GM18870 (cell line): Measurements from ENCODE around the gene LSM2.

Experiments used
- ATAC-seq: cut with Tn5 transposase; IDR thresholded peaks from one replicate; pipeline ENCODE4 v1.9.1; 2021; ENCODE audit warnings: moderate library complexity; ENCODE audit not compliant: unreplicated experiment

LSM2 gene

DNA sequence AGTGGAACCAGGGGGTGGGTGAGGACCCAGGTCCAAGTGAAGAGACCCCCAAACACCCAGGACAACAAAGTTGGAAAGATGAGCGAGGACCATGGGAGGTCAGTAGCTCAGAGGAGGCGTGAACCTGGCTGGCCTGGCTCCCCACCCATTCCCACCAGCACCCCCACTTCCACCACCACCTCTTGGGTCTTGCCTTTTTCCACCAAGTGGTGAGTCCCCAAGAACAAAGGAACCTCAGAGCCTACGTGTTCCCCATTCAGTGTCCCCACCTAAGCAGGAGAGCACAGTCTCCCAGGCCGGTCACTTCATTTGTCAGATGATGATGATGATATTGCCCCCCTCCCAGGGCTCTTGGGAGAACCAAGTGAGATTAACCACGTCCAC is 29.1 kb downstream of the LSM2 start:
- no peak for ATAC-seq

DNA sequence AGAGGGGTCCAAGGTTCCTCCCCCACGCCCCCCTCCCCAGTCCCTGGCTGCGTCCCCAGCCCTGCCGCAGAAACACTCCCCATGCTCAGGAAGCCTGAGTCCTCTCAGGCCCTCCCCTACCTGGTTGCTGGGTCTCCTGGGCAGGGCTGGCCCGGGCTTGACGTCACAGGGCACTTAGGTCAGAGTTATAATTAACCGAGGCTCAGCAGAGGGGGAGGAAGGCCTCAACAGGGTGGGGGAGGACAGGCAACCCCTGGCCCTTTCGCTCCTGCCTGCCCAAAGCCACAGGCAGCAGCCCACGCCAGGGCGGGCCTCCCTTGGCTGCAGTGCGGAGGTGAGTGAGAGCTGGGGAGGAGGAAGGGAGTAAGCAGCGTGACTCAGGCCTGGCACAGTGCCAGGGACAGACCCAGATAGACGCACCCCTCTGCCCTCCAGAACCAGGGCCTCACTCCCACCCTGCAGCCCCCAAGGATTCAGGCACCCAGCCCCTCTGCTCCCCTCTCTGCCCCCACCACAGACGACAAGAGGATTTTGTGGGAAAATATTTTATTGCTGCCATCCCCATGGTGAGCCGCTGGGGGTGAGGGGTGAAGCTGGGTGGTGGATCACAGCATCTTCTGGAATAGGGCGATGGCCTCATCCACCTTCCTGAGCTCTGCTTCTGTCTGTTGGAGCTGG is 29.6 kb downstream of the LSM2 start, which contains the start of gene VWA7:
Gene VWA7, minus strand, starts transcription at position 340 of the 678 bp plus-strand sequence. CDS start 549 bp downstream, outside the sequence.
- no peak for ATAC-seq

DNA sequence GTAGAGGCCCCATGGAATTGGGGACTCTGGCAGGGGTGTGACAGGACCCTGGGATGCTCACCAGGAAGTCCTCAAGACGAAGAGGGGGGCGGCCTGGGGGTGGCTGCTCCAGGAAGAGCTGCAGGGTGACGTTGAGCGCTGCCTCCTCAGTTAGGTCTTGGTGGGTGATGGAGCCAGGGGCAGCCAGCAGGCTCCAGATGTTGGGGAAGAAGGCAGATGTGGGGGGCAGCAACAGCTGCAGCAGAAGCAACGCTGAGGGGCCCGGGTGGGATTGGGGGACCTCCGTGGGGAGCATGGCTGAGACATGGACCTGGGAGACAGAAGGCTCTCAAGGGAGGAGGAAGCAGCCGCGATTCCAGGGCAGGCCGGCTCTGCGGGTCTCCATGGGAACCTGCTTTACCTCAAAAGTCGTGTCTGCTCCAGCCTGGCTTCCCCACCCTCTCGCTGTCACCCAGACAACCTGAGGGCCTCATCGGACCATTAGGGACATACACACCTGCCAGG is 30.2 kb downstream of the LSM2 start:
- ATAC-seq: no peak

DNA sequence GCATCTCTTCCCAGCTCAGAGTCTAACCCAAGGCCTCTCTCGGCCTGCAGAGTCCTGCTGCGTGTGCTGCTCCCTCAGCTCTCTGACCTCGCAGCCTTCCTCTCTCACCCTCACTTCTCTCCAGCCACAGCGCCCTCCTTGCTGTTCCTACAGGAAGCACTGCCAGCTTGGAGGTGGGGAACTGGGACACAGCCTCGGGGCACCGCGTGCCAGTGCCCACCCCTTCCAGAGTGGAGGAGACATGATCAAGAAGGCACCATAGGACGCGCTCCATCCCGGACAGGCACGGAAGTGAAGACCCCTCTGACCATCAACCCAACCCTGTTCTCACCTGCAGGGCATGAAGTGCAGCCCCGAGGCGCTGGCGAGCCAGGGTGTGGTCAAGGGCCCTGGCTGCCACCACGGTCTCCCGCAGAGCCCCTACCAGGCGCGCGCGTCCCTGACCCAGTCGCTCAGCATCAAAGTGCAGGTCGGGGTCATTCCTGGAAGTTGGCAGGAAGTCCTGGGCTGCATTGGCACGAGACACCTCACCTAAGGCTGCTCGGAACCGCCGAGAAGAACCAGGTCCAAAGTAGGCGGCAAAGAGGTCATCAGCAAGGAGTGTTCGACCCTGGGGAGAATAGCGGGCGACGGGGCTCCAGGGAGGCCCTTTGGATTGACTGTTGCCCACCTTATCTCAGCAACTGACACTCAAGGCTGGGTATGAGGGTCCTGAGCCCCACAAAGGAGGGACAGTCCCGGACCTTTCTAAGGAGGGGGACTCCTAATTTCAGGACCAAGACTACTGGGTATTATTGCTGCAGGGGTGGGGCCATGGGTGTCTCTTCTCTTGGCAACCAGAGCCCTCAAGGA is 30.9 kb downstream of the LSM2 start:
- ATAC-seq: no peak

- ATAC-seq: no peak
These were observed 31.6 kb downstream of the LSM2 start for GRCh38 chr6:31775184-31775583.

GRCh38 chr6:31771992-31772358 is 34.8 kb downstream of the LSM2 start:
- no peak for ATAC-seq

DNA sequence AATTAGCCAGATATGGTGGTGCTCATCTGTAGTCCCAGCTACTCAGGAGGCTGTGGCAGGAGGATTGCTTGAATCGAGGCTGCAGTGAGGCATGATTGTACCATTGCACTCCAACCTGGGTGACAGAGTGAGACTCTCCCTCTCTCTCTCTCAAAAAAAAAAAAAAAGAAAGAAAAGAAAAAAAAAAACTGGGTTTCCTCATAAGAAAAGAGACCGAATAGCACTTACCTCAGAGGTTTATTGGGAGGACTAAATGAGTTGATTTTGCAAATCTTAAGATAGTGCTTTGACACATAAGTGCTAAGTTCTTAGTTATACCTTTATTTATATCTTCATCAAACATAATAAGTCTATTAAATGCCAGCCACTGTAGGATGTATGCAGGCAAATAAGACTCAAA is 35.9 kb downstream of the LSM2 start:
- no peak for ATAC-seq

- ATAC-seq: no peak
These were observed 36.9 kb downstream of the LSM2 start for GRCh38 chr6:31769684-31770371.

- no peak for ATAC-seq
These were observed 38.2 kb downstream of the LSM2 start for GRCh38 chr6:31768363-31769257.

- ATAC-seq: no peak
These were observed 39.6 kb downstream of the LSM2 start for GRCh38 chr6:31767096-31767645.

- no peak for ATAC-seq
These were observed 40.6 kb downstream of the LSM2 start for GRCh38 chr6:31765910-31766794.

DNA sequence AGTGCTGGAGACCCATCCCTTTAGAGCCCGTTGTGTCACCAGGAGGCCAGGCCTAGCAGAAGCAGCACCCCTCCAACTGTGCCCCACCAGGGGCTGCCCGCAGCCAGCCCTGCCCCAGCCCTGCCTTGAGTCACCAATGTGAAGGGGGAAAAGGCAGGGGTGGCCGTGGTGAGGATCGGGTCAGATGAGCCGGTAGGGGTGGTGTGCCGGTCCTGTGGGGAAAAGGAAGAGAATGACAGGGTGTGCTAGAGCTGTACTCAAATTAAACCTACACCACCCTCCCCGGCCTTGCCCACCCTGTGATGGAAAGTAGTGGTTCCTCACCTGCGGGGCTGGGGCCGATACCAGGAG is 41.2 kb downstream of the LSM2 start:
- ATAC-seq: no peak

DNA sequence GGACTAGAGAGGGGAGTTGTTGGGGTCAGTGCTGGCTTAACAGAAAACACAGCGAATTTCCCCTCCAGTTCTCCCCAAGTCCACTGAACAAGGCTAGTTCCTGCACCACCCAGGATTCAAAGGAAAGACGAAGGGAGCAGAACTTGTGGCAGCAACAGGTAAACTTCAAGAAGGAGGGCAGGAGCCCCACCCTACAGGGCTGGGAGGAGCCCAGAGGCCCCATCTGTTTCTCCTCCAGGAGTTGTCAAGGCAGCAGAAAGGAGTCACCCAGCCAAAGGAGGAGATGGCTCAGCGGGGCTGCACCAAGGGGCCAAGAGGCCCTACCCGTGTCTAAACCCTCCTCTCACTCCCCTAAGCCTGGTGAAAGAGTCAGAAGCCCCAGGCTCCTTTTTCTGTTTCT is 42.6 kb downstream of the LSM2 start:
- no peak for ATAC-seq

DNA sequence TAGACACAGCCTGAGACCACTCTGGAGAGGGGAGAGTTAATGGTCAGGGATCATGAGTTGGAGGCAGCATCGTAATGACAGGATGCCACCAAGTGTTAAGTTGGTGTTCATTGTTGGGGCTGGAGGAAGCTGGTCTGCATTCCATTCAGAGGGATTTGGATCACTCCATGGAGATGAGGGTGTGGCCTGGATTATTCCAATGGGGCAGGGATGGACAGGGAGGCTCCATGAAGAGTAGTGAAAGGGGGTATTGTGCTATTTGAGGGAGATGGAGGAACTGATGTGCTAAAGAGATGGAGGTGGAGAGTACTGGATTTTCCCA is 43.2 kb downstream of the LSM2 start:
- no peak for ATAC-seq

- ATAC-seq: no peak
These were observed 43.7 kb downstream of the LSM2 start for GRCh38 chr6:31762878-31763618.

GRCh38 chr6:31762356-31762755 is 44.4 kb downstream of the LSM2 start, which contains the start of gene SAPCD1:
SAPCD1 (plus strand) TSS chr6:31762656; CDS start chr6:31763055, 399 bp downstream.
- no peak for ATAC-seq

DNA sequence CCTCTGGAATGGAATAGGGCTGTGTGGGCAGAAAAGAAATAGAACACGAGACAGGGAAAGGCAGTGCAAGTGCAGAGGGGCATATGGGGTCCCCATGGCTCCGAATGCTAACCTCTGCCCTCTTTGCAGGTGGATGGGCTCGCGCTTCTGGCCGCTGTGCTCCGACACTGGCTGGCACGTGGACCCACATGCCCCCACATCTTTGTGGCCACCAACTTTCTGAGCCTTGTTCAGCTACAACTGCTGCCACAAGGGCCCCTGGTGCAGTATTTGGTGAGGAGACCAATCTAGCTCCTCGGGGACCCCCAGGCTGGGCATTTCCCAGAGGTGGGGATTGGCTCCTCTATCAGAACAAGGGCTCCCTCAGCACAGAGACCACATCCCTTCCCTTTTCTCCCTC is 45.4 kb downstream of the LSM2 start:
- no peak for ATAC-seq

DNA sequence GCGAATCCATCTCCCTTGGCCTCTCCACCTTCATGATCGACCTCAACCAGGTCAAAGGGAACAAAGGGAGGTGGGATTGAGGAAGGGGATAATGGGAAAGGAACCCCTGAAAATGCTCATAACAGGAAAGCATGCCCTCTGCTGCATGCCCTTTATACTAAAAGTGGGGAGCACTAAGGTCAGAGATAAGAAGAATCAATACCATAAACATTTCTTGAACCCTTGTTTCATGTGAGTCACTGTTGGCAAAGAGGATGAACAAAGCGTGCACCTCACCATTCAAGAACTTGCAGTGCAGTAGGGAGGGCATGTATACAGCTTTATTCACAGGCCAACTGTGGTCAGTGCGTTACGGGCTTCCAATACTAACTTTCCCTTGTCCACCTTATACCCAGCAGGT is 46.0 kb downstream of the LSM2 start:
- no peak for ATAC-seq

- no peak for ATAC-seq
These were observed 48.5 kb downstream of the LSM2 start for GRCh38 chr6:31758281-31758680.
